HFF-Myc (cell line): Measurements from ENCODE around the gene AUNIP.

Source experiments
- DNase-seq: peaks from one replicate; pipeline ENCODE4 v3.0.0-alpha.2; 2011; ENCODE audit warnings: low read depth; ENCODE audit errors: extremely low read depth
- H3K4me3 ChIP-seq: replicated peaks from 2 replicates; pipeline ENCODE4 v1.5.1; 2011; ENCODE audit warnings: low read depth, mild to moderate bottlenecking, control low read depth, low read length
- CTCF ChIP-seq: IDR thresholded peaks from 2 replicates; pipeline ENCODE4 v1.5.1; 2012; ENCODE audit warnings: mild to moderate bottlenecking, low read depth, low read length, control low read depth; ENCODE audit errors: missing control alignments

AUNIP gene

GRCh38 chr1:25809283-25809926, 49.9 kb downstream of the AUNIP start:
- no peak for DNase-seq
- no peak overlapping the region for H3K4me3 ChIP-seq
- no peak for TF ChIP-seq CTCF

GRCh38 chr1:25808481-25809244, 50.6 kb downstream of the AUNIP start:
- DNase-seq = no peak
- H3K4me3 ChIP-seq = no peak overlapping the region
- TF ChIP-seq CTCF = no peak

GRCh38 chr1:25807480-25808390, 51.5 kb downstream of the AUNIP start:
- no peak for DNase-seq
- no peak overlapping the region for H3K4me3 ChIP-seq
- TF ChIP-seq CTCF = no peak

- TF ChIP-seq CTCF = no peak
- no peak overlapping the region for H3K4me3 ChIP-seq
- no peak for DNase-seq
Measured at GRCh38 chr1:25806418-25806817, 52.8 kb downstream of the AUNIP start.

GRCh38 chr1:25805863-25806225, 53.4 kb downstream of the AUNIP start:
- no peak for DNase-seq
- H3K4me3 ChIP-seq = no peak overlapping the region
- no peak for TF ChIP-seq CTCF

- no peak for TF ChIP-seq CTCF
- DNase-seq = no peak
- H3K4me3 ChIP-seq = no peak overlapping the region
Measured at GRCh38 chr1:25804964-25805862, 54.0 kb downstream of the AUNIP start.
